K562 (cell line): ENCODE measurements around the gene PRKAG1. TPM values are rescaled to one million over a fixed set of nuclear protein-coding genes. Genes with fewer than 3 reads are reported as not detected.

ENCODE experiments used
- ATAC-seq: fragments of 200-7000 bp; cut with Tn5 transposase; 3 replicates; pipeline ENCODE4 v1.9.1; 2020; ENCODE audit warnings: moderate library complexity
- BruUV-seq: library from RNA; stranded (reverse); fragments of 400-500 nt; replicated peaks from 2 replicates; lab custom pipeline; 2021; lab: Mats Ljungman, UMichigan
- CTCF ChIA-PET: fragments of 300-600 bp; formaldehyde crosslinking; extraction: SDS; loops from one replicate; lab custom pipeline; 2021; ENCODE audit warnings: low intra/inter-chr PET ratio; lab: Yijun Ruan, JAX
- POLR2A ChIA-PET: fragments of 300-600, 350-650 bp; sonication (Branson Sonifier 250); formaldehyde crosslinking; extraction: SDS; loops from one replicate; lab custom pipeline; 2021; ENCODE audit warnings: antibody characterized with exemption, inconsistent platforms; lab: Yijun Ruan, JAX
- DNase-seq, 4 experiments: peaks; one replicate each; pipeline versions ENCODE4 v3.0.0 to v3.0.0-alpha.2; 2011 to 2018; ENCODE audit warnings: low spot score in 3 of 4, mixed read lengths in 3 of 4; ENCODE audit errors: extremely low read depth in 1 of 4
- FAIRE-seq: peaks from 2 replicates; lab custom pipeline; 2011; peaks lifted over from hg19 to GRCh38; lab: Jason Lieb, UNC
- H2AFZ ChIP-seq: 2 replicates; pipeline ENCODE4 v1.6.0; 2011; ENCODE audit warnings: low read depth, low read length, control low read depth, inconsistent platforms
- H3K27ac ChIP-seq: fragments of 200-600 bp; 3 replicates; pipeline ENCODE4 v1.8.0; 2011; ENCODE audit warnings: low read depth, mild to moderate bottlenecking, control low read depth, inconsistent platforms, low read length, moderate library complexity, mixed read lengths; ENCODE audit errors: extremely low read depth
- H3K27me3 ChIP-seq, 2 experiments: fragments of 300-600 bp in 1 of 2; 2 replicates in 1 of 2; 3 replicates in 1 of 2; pipeline versions ENCODE4 v1.6.0 to v1.8.0; 2011; ENCODE audit warnings: inconsistent platforms in 2 of 2, low read length in 2 of 2, mild to moderate bottlenecking in 1 of 2, mixed read lengths in 1 of 2, moderate library complexity in 1 of 2; ENCODE audit not compliant: control insufficient read depth in 2 of 2, insufficient read depth in 2 of 2
- H3K36me3 ChIP-seq: fragments of 300-600 bp; 3 replicates; pipeline ENCODE4 v1.8.0; 2011; ENCODE audit warnings: mild to moderate bottlenecking, low read length, inconsistent platforms; ENCODE audit not compliant: control insufficient read depth, insufficient read depth
- H3K4me1 ChIP-seq, 2 experiments: fragments of 200-600 bp in 1 of 2; replicated peaks in 1 of 2; 2 replicates in 1 of 2; 3 replicates in 1 of 2; pipeline versions ENCODE4 v1.5.1 to v1.8.0; 2011; ENCODE audit warnings: inconsistent platforms in 2 of 2, low read length in 2 of 2, mild to moderate bottlenecking in 1 of 2, mixed read lengths in 1 of 2, moderate library complexity in 1 of 2; ENCODE audit not compliant: control insufficient read depth in 2 of 2, insufficient read depth in 2 of 2
- H3K4me2 ChIP-seq: 2 replicates; pipeline ENCODE4 v1.6.1; 2011; ENCODE audit warnings: low read length, control low read depth, inconsistent platforms, mixed read lengths; ENCODE audit not compliant: insufficient read depth
- H3K4me3 ChIP-seq: fragments of 200-600 bp; sonication (generic), shearing (Covaris generic); 2 replicates; pipeline ENCODE4 v1.5.1; 2016; ENCODE audit warnings: control low read depth, inconsistent platforms
- H3K79me2 ChIP-seq: fragments of 200-600 bp; 3 replicates; pipeline ENCODE4 v1.8.0; 2011; ENCODE audit warnings: low read length, inconsistent platforms; ENCODE audit not compliant: control insufficient read depth, insufficient read depth
- H3K9ac ChIP-seq, 2 experiments: 2 replicates each; pipeline versions ENCODE4 v1.6.0 to v1.6.1; 2011; ENCODE audit warnings: low read depth in 2 of 2, low read length in 2 of 2, control low read depth in 1 of 2, inconsistent platforms in 1 of 2, mild to moderate bottlenecking in 1 of 2, mixed read lengths in 1 of 2; ENCODE audit not compliant: insufficient read depth in 1 of 2
- H3K9me1 ChIP-seq: one replicate; pipeline ENCODE4 v1.6.0; 2011; ENCODE audit warnings: inconsistent platforms, mild to moderate bottlenecking, low read length, moderate library complexity; ENCODE audit not compliant: control insufficient read depth, insufficient read depth
- H3K9me3 ChIP-seq: replicated peaks from 2 replicates; pipeline ENCODE4 v1.5.1; 2011; ENCODE audit warnings: low read depth, low read length, inconsistent platforms; ENCODE audit not compliant: control insufficient read depth, insufficient read depth
- H4K20me1 ChIP-seq: replicated peaks from 2 replicates; pipeline ENCODE4 v1.6.1; 2011; ENCODE audit warnings: low read length, inconsistent platforms, mixed read lengths; ENCODE audit not compliant: control insufficient read depth, insufficient read depth
- CBX2 ChIP-seq: fragments of 200-600 bp; sonication (generic); IDR thresholded peaks from one replicate; pipeline ENCODE4 v1.6.1; 2012; ENCODE audit warnings: mild to moderate bottlenecking, low read length, inconsistent platforms; ENCODE audit not compliant: insufficient read depth, poor library complexity, severe bottlenecking
- COPS2 ChIP-seq: fragments of 450-650 bp; conservative IDR thresholded peaks from 2 replicates; pipeline ENCODE4 v1.6.1; 2016; ENCODE audit warnings: mild to moderate bottlenecking, moderate library complexity
- ERF ChIP-seq: fragments of 450-650 bp; formaldehyde crosslinking; IDR thresholded peaks from 2 replicates; pipeline ENCODE4 v1.4.0; 2020; ENCODE audit warnings: mild to moderate bottlenecking, mixed read lengths
- ETS1 ChIP-seq: conservative IDR thresholded peaks from 2 replicates; pipeline ENCODE4 v1.6.1; 2011; ENCODE audit warnings: low read depth, mild to moderate bottlenecking, low read length; ENCODE audit not compliant: control insufficient read depth
- RNF219 ChIP-seq: fragments of 250-450 bp; sonication (Bioruptor Pico); IDR thresholded peaks from 2 replicates; pipeline ENCODE4 v1.5.0; 2022; ENCODE audit warnings: mild to moderate bottlenecking
- TAF15 ChIP-seq: fragments of 200-400 bp; formaldehyde crosslinking; IDR thresholded peaks from 2 replicates; pipeline ENCODE4 v1.6.1; 2017; ENCODE audit warnings: mild to moderate bottlenecking, low read depth, low read length, moderate library complexity
- TEAD2 ChIP-seq: fragments of 450-650 bp; IDR thresholded peaks from 2 replicates; pipeline ENCODE4 v1.6.1; 2016; ENCODE audit warnings: missing genetic modification characterization, control low read depth, missing compliant biosample characterization
- ZFP91 ChIP-seq: sonication (generic); formaldehyde crosslinking; IDR thresholded peaks from 2 replicates; pipeline ENCODE4 v1.8.0; 2022; ENCODE audit warnings: mild to moderate bottlenecking, missing genetic modification reagents
- ZNF384 ChIP-seq: IDR thresholded peaks from 2 replicates; pipeline ENCODE4 v1.6.1; 2012; ENCODE audit warnings: low read depth, low read length, improper control_type of control experiment
- WGBS: fragments of 100-300 bp; shearing (Covaris generic); methylation state at CpG from one replicate; pipeline ENCODE4 v1.1.6; 2016; ENCODE audit warnings: low coverage, mixed read lengths; ENCODE audit not compliant: insufficient coverage; ENCODE audit errors: missing lambda C conversion rate; 5-methylcytosine and 5-hydroxymethylcytosine counted together
- in situ Hi-C: fragments of 300-500 bp; cut with MboI; formaldehyde crosslinking; loops from 4 replicates; pipeline ENCODE4 v1.15.0; 2018; ENCODE audit warnings: inconsistent platforms, mixed read lengths
- intact Hi-C: fragments of 100-400 bp; cut with micrococcal nuclease; formaldehyde crosslinking; loops from 2 replicates; pipeline ENCODE4 v1.14.2; 2022
- polyA plus RNA-seq, 8 experiments: library from polyadenylated mRNA; depleted of rRNA in 4 of 8; stranded (reverse) in 5 of 8; unstranded in 3 of 8; fragments of >200 nt; fragmentation: Nextera tagmentation in 2 of 8; fragmentation: Illumina TruSeq in 1 of 8; extraction: Ambion mirVana in 2 of 8; extraction: Trizol in 1 of 8; gene quantifications; 2 replicates each; pipeline versions ENCODE4 v1.2.1 to v1.2.3, GENCODE V29; 2011 to 2014; ENCODE audit warnings: inconsistent platforms in 1 of 8, missing spikeins in 1 of 8
- total RNA-seq, 7 experiments: library from RNA; depleted of rRNA in 6 of 7; stranded (reverse); fragments of >200 nt in 6 of 7; fragmentation: Illumina TruSeq in 2 of 7; extraction: Trizol in 2 of 7; gene quantifications; 2 replicates each; pipeline versions ENCODE4 v1.2.1 to v1.2.3, GENCODE V29; 2011 to 2021; ENCODE audit warnings: low replicate concordance in 1 of 7
- TF ChIP-seq, protein P1 (sequence below): fragments of 450-650 bp; conservative IDR thresholded peaks from 2 replicates; pipeline ENCODE4 v1.6.1; 2016; ENCODE audit warnings: missing genetic modification characterization, low read depth, mild to moderate bottlenecking, missing compliant biosample characterization, moderate library complexity
- TF ChIP-seq, protein P2 (sequence below): fragments of 250-450 bp; sonication (Bioruptor Pico); IDR thresholded peaks from 2 replicates; pipeline ENCODE4 v1.8.0; 2022; ENCODE audit warnings: moderate library complexity, mild to moderate bottlenecking, inconsistent platforms
- TF ChIP-seq, protein P3 (sequence below): fragments of 250-450 bp; sonication (Bioruptor Pico); IDR thresholded peaks from 2 replicates; pipeline ENCODE4 v1.4.0; 2020; ENCODE audit warnings: mild to moderate bottlenecking

Gene PRKAG1
- total and polyA plus RNA-seq, 9 of the 15 experiments (the other 6 are each of a cell fraction or from before 2014, with no cell fraction given): 51.1 to 126 (median 79.1) TPM

GRCh38 chr12:49008943-49009342 lies 9.6 kb downstream of the PRKAG1 start:
- H3K4me3 ChIP-seq: no peak overlapping the region
- no peak for ATAC-seq
- H3K4me1 ChIP-seq: peaks cover 0 to 2% of the 10 kb centered on the region in 2 experiments; a peak in 2 of 5 replicates
- H3K9me3 ChIP-seq: no peaks in the 10 kb centered on the region
- in situ Hi-C loops: no loop called here
- intact Hi-C loops: no loop called here
- H3K27ac ChIP-seq: no peak overlapping the region
- no peak for FAIRE-seq
- no peaks in the 10 kb centered on the region for H3K9me1 ChIP-seq
- WGBS: 38% methylated on average over 1 of the region's 1 CpG
- H2AFZ ChIP-seq: no peak overlapping the region
- H3K9ac ChIP-seq: no peak overlapping the region
- H3K79me2 ChIP-seq: no peaks in the 10 kb centered on the region
- no peaks in the 10 kb centered on the region for H4K20me1 ChIP-seq
- no peaks in the 10 kb centered on the region for H3K27me3 ChIP-seq
- CTCF ChIA-PET: no interaction called here
- BruUV-seq: no TSS peak
- no peak overlapping the region for H3K4me2 ChIP-seq
- H3K36me3 ChIP-seq: peaks cover 41% of the 10 kb centered on the region
- POLR2A ChIA-PET: interaction anchor here (4.1 kb wide), 1 partner anchor 8 kb away, joined by 17 read pairs; no protein-coding TSS in a partner anchor
- DNase-seq: no peak
- TF ChIP-seq, protein P1, sequence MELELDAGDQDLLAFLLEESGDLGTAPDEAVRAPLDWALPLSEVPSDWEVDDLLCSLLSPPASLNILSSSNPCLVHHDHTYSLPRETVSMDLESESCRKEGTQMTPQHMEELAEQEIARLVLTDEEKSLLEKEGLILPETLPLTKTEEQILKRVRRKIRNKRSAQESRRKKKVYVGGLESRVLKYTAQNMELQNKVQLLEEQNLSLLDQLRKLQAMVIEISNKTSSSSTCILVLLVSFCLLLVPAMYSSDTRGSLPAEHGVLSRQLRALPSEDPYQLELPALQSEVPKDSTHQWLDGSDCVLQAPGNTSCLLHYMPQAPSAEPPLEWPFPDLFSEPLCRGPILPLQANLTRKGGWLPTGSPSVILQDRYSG: no peak
- TF ChIP-seq, protein P2, sequence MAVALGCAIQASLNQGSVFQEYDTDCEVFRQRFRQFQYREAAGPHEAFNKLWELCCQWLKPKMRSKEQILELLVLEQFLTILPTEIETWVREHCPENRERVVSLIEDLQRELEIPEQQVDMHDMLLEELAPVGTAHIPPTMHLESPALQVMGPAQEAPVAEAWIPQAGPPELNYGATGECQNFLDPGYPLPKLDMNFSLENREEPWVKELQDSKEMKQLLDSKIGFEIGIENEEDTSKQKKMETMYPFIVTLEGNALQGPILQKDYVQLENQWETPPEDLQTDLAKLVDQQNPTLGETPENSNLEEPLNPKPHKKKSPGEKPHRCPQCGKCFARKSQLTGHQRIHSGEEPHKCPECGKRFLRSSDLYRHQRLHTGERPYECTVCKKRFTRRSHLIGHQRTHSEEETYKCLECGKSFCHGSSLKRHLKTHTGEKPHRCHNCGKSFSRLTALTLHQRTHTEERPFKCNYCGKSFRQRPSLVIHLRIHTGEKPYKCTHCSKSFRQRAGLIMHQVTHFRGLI (CRISPR knock-in tag): no peak
- TF ChIP-seq TAF15: no peak
- TF ChIP-seq CBX2: no peak
- TF ChIP-seq RNF219: no peak
- TF ChIP-seq, protein P3, sequence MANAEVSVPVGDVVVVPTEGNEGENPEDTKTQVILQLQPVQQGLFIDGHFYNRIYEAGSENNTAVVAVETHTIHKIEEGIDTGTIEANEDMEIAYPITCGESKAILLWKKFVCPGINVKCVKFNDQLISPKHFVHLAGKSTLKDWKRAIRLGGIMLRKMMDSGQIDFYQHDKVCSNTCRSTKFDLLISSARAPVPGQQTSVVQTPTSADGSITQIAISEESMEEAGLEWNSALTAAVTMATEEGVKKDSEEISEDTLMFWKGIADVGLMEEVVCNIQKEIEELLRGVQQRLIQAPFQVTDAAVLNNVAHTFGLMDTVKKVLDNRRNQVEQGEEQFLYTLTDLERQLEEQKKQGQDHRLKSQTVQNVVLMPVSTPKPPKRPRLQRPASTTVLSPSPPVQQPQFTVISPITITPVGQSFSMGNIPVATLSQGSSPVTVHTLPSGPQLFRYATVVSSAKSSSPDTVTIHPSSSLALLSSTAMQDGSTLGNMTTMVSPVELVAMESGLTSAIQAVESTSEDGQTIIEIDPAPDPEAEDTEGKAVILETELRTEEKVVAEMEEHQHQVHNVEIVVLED (CRISPR knock-in tag): no peak
- TF ChIP-seq ETS1: no peak
- TF ChIP-seq ZNF384: peak; percentile 85
- no peak for TF ChIP-seq COPS2
- TF ChIP-seq ZFP91: peak; percentile 48; the same call in 1 of the 2 replicates
- no peak for TF ChIP-seq TEAD2 (tag)
- no peak for TF ChIP-seq ERF
